DMS 273 (cell line): ENCODE measurements around the gene EFS.

Experiments used
- DNase-seq: peaks from one replicate; lab custom pipeline; 2025; ENCODE audit not compliant: unreplicated experiment; lab: John Stamatoyannopoulos, UW

The EFS gene

GRCh38 chr14:23379366-23380196 lies 14.6 kb upstream of the EFS start:
- peak; percentile 79 for DNase-seq

GRCh38 chr14:23378612-23379220 lies 13.7 kb upstream of the EFS start:
- DNase-seq: no peak

GRCh38 chr14:23377573-23378563 lies 12.9 kb upstream of the EFS start:
- DNase-seq: no peak

- no peak for DNase-seq
Observed at GRCh38 chr14:23377198-23377550, 12.2 kb upstream of the EFS start.

- peak; percentile 68 for DNase-seq
Observed at GRCh38 chr14:23376482-23377197, 11.7 kb upstream of the EFS start, which contains the start of gene CMTM5. Gene CMTM5, plus strand, starts transcription at chr14:23377046. Its CDS starts 206 bp downstream, at chr14:23377252.

- no peak for DNase-seq
Observed at GRCh38 chr14:23375527-23376251, 10.7 kb upstream of the EFS start.

- DNase-seq: no peak
Observed at GRCh38 chr14:23373041-23373440, 8.1 kb upstream of the EFS start.

GRCh38 chr14:23372509-23372908 lies 7.5 kb upstream of the EFS start, which contains the start of gene IL25:
Gene IL25, plus strand, starts transcription at chr14:23372809.
- no peak for DNase-seq

- DNase-seq: no peak
Observed at GRCh38 chr14:23371865-23372264, 6.9 kb upstream of the EFS start.

- no peak for DNase-seq
Observed at GRCh38 chr14:23370221-23370620, 5.2 kb upstream of the EFS start.

GRCh38 chr14:23366426-23366921 lies 1.5 kb upstream of the EFS start:
- DNase-seq: peak; percentile 84

GRCh38 chr14:23365732-23366425 lies 907 bp upstream of the EFS start:
- peak; percentile 84 for DNase-seq

GRCh38 chr14:23364164-23365035 lies 572 bp downstream of the EFS start:
- no peak for DNase-seq

GRCh38 chr14:23362200-23362599 lies 2.8 kb downstream of the EFS start:
- peak; percentile 36 for DNase-seq

- no peak for DNase-seq
Observed at GRCh38 chr14:23361763-23362162, 3.2 kb downstream of the EFS start.

GRCh38 chr14:23361320-23361719 lies 3.7 kb downstream of the EFS start:
- no peak for DNase-seq

- DNase-seq: no peak
Observed at GRCh38 chr14:23360496-23360895, 4.5 kb downstream of the EFS start.

GRCh38 chr14:23359722-23360447 lies 5.1 kb downstream of the EFS start:
- no peak for DNase-seq
